ENCODE data around the gene APOBEC3A. TPM values are rescaled to one million over a fixed set of nuclear protein-coding genes. Genes with fewer than 3 reads are reported as not detected.
A peak's percentile ranks its signal among the peaks of the same experiment; 100 is the strongest.
"Not testable (repeated sequence)": the region's sequence is repeated elsewhere in the genome, so short reads cannot be mapped to it uniquely, and the experiment has no call there.

The APOBEC3A gene
- total and polyA plus RNA-seq, 2 experiments from 2014 or later, result not detected

GRCh38 chr22:38981005-38981991, 23.9 kb downstream of the APOBEC3A start:
- no peaks in the 10 kb centered on the region for H3K4me1 ChIP-seq (ENCODE audit: low read depth)
- no peak overlapping the region for H3K4me3 ChIP-seq
- peak; percentile 48 for TF ChIP-seq CTCF (IDR thresholded peaks at IDR 0.05; ENCODE audit: low read depth, low read length)
- H3K27ac ChIP-seq, result no peak overlapping the region
- no peaks in the 10 kb centered on the region for H3K9me3 ChIP-seq (ENCODE audit: low read depth)
- H3K27me3 ChIP-seq, result no peaks in the 10 kb centered on the region
- DNase-seq (ENCODE audit: low read depth in 1 of 2, low spot score in 1 of 2), result peak; percentile 49 to 55
- H3K36me3 ChIP-seq, result no peaks in the 10 kb centered on the region

- TF ChIP-seq CTCF (IDR thresholded peaks at IDR 0.05; ENCODE audit: low read depth, low read length), result no peak
- Histone ChIP-seq H3K9me3 (ENCODE audit: low read depth) (no peaks in the 10 kb centered on the region), H3K4me3 (no peak within 1 kb of the TSS), H3K27me3 (no peaks in the 10 kb centered on the region), H3K36me3 (no peaks in the 10 kb centered on the region), H3K27ac (no peak within 1 kb of the TSS), H3K4me1 (ENCODE audit: low read depth) (no peaks in the 10 kb centered on the region)
- peak; percentile 73 to 98 for DNase-seq (ENCODE audit: low read depth in 1 of 2, low spot score in 1 of 2)
Measured at GRCh38 chr22:38981992-38982927, 24.9 kb downstream of the APOBEC3A start, which contains the start of gene APOBEC3B. APOBEC3B (plus strand) TSS chr22:38982347; CDS start chr22:38982454, 107 bp downstream.

- Histone ChIP-seq H3K4me3 (no peak overlapping the region), H3K9me3 (ENCODE audit: low read depth) (no peaks in the 10 kb centered on the region), H3K27me3 (no peaks in the 10 kb centered on the region), H3K4me1 (ENCODE audit: low read depth) (no peaks in the 10 kb centered on the region), H3K27ac (no peak overlapping the region), H3K36me3 (no peaks in the 10 kb centered on the region)
- TF ChIP-seq CTCF (IDR thresholded peaks at IDR 0.05; ENCODE audit: low read depth, low read length), result no peak
- no peak for DNase-seq (ENCODE audit: low read depth in 1 of 2, low spot score in 1 of 2)
Measured at GRCh38 chr22:38984224-38984623, 26.8 kb downstream of the APOBEC3A start.

GRCh38 chr22:38984784-38985757, 27.7 kb downstream of the APOBEC3A start:
- not testable (repeated sequence) for DNase-seq (ENCODE audit: low read depth in 1 of 2, low spot score in 1 of 2); H3K4me1 ChIP-seq (ENCODE audit: low read depth); H3K9me3 ChIP-seq (ENCODE audit: low read depth); H3K27me3 ChIP-seq; H3K27ac ChIP-seq; H3K4me3 ChIP-seq; H3K36me3 ChIP-seq

GRCh38 chr22:38986629-38987028, 29.2 kb downstream of the APOBEC3A start:
- Histone ChIP-seq H3K9me3 (ENCODE audit: low read depth) (no peaks in the 10 kb centered on the region), H3K27ac (no peak overlapping the region), H3K4me1 (ENCODE audit: low read depth) (no peaks in the 10 kb centered on the region), H3K27me3 (no peaks in the 10 kb centered on the region), H3K4me3 (no peak overlapping the region), H3K36me3 (no peaks in the 10 kb centered on the region)
- no peak for TF ChIP-seq CTCF (IDR thresholded peaks at IDR 0.05; ENCODE audit: low read depth, low read length)
- no peak for DNase-seq (ENCODE audit: low read depth in 1 of 2, low spot score in 1 of 2)

All from cardiac muscle cell (in vitro differentiated cells and primary cell).